ENCODE measurements around the gene OSBP. TPM values are rescaled to one million over a fixed set of nuclear protein-coding genes. Genes with fewer than 3 reads are reported as not detected.

OSBP gene
- polyA plus RNA-seq, 2 donors = 7.5 to 13.6 TPM

Other genes starting within 250 kb of the OSBP start
- not detected for gene OR5A2, start 189.4 kb downstream of the OSBP start, polyA plus RNA-seq
- not detected for gene OR5A1, start 179.3 kb downstream of the OSBP start, polyA plus RNA-seq
- gene OR4D6, start 158.8 kb downstream of the OSBP start, polyA plus RNA-seq = not detected
- gene OR4D10, start 142.5 kb downstream of the OSBP start, polyA plus RNA-seq = not detected
- not detected for gene OR4D11, start 112.2 kb downstream of the OSBP start, polyA plus RNA-seq
- not detected for gene OR4D9, start 104.2 kb downstream of the OSBP start, polyA plus RNA-seq
- gene PATL1, start 53.3 kb upstream of the OSBP start, polyA plus RNA-seq = 10 to 100 TPM in 1 of 2 donors, 1 to 10 TPM in 1; 7.3 to 12.6 TPM
- not detected for gene OR10V1, start 98.1 kb upstream of the OSBP start, polyA plus RNA-seq
- 10 to 100 TPM in 1 of 2 donors, 1 to 10 TPM in 1; 8.9 to 10.6 TPM for gene STX3, start 139.6 kb upstream of the OSBP start, polyA plus RNA-seq
- gene MRPL16, start 195.0 kb upstream of the OSBP start, polyA plus RNA-seq = 10 to 100 TPM; 44.8 to 58.1 TPM
- under 1 TPM; 0.07 to 0.24 TPM for gene CBLIF, start 229.7 kb upstream of the OSBP start, polyA plus RNA-seq

All from esophagus (tissue), 2 donors.